ENCODE data around the gene FRMPD4.

Gene FRMPD4

GRCh38 chrX:12701628-12702027 is 563.4 kb downstream of the FRMPD4 start:
- Histone ChIP-seq H3K79me2 (ENCODE audit: insufficient read depth, low read length) (no peaks in the 10 kb centered on the region), H2AFZ (ENCODE audit: low read length) (no peak overlapping the region), H3K9me3 (ENCODE audit: low read length) (no peaks in the 10 kb centered on the region), H3K27me3 (ENCODE audit: insufficient read depth, low read length) (no peaks in the 10 kb centered on the region), H3K4me1 (ENCODE audit: insufficient read depth, low read length, severe bottlenecking) (no peaks in the 10 kb centered on the region), H3K9ac (ENCODE audit: low read length) (no peak overlapping the region), H4K20me1 (ENCODE audit: insufficient read depth, low read length) (no peaks in the 10 kb centered on the region), H3K27ac (ENCODE audit: low read depth, low read length, poor library complexity, severe bottlenecking) (no peak overlapping the region), H3F3A (ENCODE audit: insufficient read depth, low read length) (no peaks in the 10 kb centered on the region), H3K36me3 (ENCODE audit: insufficient read depth, low read length) (no peaks in the 10 kb centered on the region), H3K4me2 (ENCODE audit: low read length) (no peak overlapping the region), H3K4me3 (ENCODE audit: low read depth, low read length, poor library complexity, severe bottlenecking) (no peak overlapping the region), H3K9me2 (ENCODE audit: low read depth, low read length) (no peaks in the 10 kb centered on the region)
- TF ChIP-seq EZH2 (IDR thresholded peaks at IDR 0.05; ENCODE audit: borderline replicate concordance, low read length), result no peak
- peak; percentile 59; the same call in 1 of the 2 replicates for TF ChIP-seq CTCF (IDR thresholded peaks at IDR 0.05; ENCODE audit: low read length)

- Histone ChIP-seq H3F3A (ENCODE audit: insufficient read depth, low read length) (no peaks in the 10 kb centered on the region), H3K27me3 (ENCODE audit: insufficient read depth, low read length) (no peaks in the 10 kb centered on the region), H3K4me1 (ENCODE audit: insufficient read depth, low read length, severe bottlenecking) (no peaks in the 10 kb centered on the region), H4K20me1 (ENCODE audit: insufficient read depth, low read length) (no peaks in the 10 kb centered on the region), H3K27ac (ENCODE audit: low read depth, low read length, poor library complexity, severe bottlenecking) (no peak overlapping the region), H2AFZ (ENCODE audit: low read length) (no peak overlapping the region), H3K9ac (ENCODE audit: low read length) (no peak overlapping the region), H3K9me2 (ENCODE audit: low read depth, low read length) (no peaks in the 10 kb centered on the region), H3K4me3 (ENCODE audit: low read depth, low read length, poor library complexity, severe bottlenecking) (no peak overlapping the region), H3K4me2 (ENCODE audit: low read length) (no peak overlapping the region), H3K79me2 (ENCODE audit: insufficient read depth, low read length) (no peaks in the 10 kb centered on the region), H3K9me3 (ENCODE audit: low read length) (no peaks in the 10 kb centered on the region), H3K36me3 (ENCODE audit: insufficient read depth, low read length) (no peaks in the 10 kb centered on the region)
- peak; percentile 42; the same call in 1 of the 2 replicates for TF ChIP-seq CTCF (IDR thresholded peaks at IDR 0.05; ENCODE audit: low read length)
- no peak for TF ChIP-seq EZH2 (IDR thresholded peaks at IDR 0.05; ENCODE audit: borderline replicate concordance, low read length)
Measured at GRCh38 chrX:12702509-12703091, 564.3 kb downstream of the FRMPD4 start.

- Histone ChIP-seq H3K9ac (ENCODE audit: low read length) (no peak overlapping the region), H4K20me1 (ENCODE audit: insufficient read depth, low read length) (no peaks in the 10 kb centered on the region), H3K4me3 (ENCODE audit: low read depth, low read length, poor library complexity, severe bottlenecking) (no peak overlapping the region), H3K79me2 (ENCODE audit: insufficient read depth, low read length) (no peaks in the 10 kb centered on the region), H3K27ac (ENCODE audit: low read depth, low read length, poor library complexity, severe bottlenecking) (no peak overlapping the region), H3K36me3 (ENCODE audit: insufficient read depth, low read length) (no peaks in the 10 kb centered on the region), H3K4me1 (ENCODE audit: insufficient read depth, low read length, severe bottlenecking) (no peaks in the 10 kb centered on the region), H2AFZ (ENCODE audit: low read length) (no peak overlapping the region), H3K9me2 (ENCODE audit: low read depth, low read length) (no peaks in the 10 kb centered on the region), H3K27me3 (ENCODE audit: insufficient read depth, low read length) (no peaks in the 10 kb centered on the region), H3K9me3 (ENCODE audit: low read length) (no peaks in the 10 kb centered on the region), H3F3A (ENCODE audit: insufficient read depth, low read length) (no peaks in the 10 kb centered on the region), H3K4me2 (ENCODE audit: low read length) (no peak overlapping the region)
- TF ChIP-seq CTCF (IDR thresholded peaks at IDR 0.05; ENCODE audit: low read length) (no peak), EZH2 (IDR thresholded peaks at IDR 0.05; ENCODE audit: borderline replicate concordance, low read length) (no peak)
Measured at GRCh38 chrX:12704706-12705105, 566.4 kb downstream of the FRMPD4 start.
